ENCODE measurements around the gene TGFBR1.

TGFBR1 gene

DNA sequence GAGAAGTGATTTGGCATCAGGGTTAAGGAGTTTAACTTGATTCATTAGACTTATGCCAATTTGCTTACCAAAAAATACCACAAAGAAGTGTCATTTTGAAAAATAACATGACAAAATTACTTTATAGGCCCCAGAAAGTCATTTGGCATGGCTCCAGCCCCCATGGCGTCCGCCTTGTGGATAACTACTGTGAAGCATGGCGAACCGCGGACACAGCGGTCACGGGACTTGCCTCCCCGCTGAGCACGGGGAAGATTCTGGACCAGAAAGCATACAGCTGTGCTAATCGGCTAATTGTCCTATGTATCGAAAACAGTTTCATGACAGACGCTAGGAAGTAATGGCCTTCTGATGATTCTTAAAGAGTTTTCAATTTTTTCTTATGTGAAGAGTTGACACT, 35.4 kb upstream of the TGFBR1 start:
- H3K4me3 ChIP-seq (replicated peaks in 1 of 2; ENCODE audit: low read depth in 2 of 2, low read length in 2 of 2): no peak overlapping the region
- no peak for DNase-seq (ENCODE audit: low read depth in 2 of 2)
- TF ChIP-seq CTCF (IDR thresholded peaks at IDR 0.05; ENCODE audit: low read depth, low read length): no peak

DNA sequence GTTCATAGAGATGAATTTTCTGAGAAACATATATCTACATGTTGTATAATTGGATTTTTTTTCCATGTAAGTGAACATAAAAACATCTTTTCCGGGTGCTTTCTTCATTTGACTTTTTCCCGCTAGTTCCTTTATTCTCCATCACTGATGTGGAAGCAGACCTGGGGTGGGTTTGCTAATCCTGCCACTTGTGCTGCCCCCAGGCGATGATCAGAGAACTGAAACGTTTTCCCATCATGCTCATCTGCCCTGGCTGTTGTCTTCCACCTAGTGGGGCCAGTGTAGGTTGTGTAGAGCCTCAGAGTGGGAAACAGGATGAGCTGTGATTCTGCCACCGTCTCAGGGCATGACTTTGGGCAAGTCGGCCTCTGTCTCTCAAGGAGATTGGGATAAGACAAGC, 34.2 kb upstream of the TGFBR1 start:
- no peak for DNase-seq (ENCODE audit: low read depth in 2 of 2)
- no peak for TF ChIP-seq CTCF (IDR thresholded peaks at IDR 0.05; ENCODE audit: low read depth, low read length)
- no peak overlapping the region for H3K4me3 ChIP-seq (replicated peaks in 1 of 2; ENCODE audit: low read depth in 2 of 2, low read length in 2 of 2)

GRCh38 chr9:99071313-99072039, 33.4 kb upstream of the TGFBR1 start:
- H3K4me3 ChIP-seq (replicated peaks in 1 of 2; ENCODE audit: low read depth in 2 of 2, low read length in 2 of 2): no peak overlapping the region
- no peak for TF ChIP-seq CTCF (IDR thresholded peaks at IDR 0.05; ENCODE audit: low read depth, low read length)
- no peak for DNase-seq (ENCODE audit: low read depth in 2 of 2)

DNA sequence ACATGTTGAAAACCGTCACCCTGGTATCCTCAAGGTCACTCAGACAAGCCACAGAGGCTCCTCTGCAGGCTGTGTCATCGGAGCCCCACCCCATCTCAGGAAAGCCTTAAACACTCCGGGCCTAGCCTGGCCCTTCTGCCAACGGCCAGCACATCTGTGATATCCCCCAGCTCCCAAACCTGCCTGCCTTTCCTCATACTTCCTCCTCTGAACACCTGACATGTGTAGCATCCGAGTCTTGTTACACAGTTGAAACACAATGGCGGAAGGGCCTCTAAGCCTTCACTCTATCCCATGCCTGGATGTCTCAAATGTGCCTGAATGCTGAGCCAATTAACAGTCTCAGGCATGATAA, 32.9 kb upstream of the TGFBR1 start:
- TF ChIP-seq CTCF (IDR thresholded peaks at IDR 0.05; ENCODE audit: low read depth, low read length): no peak
- no peak for DNase-seq (ENCODE audit: low read depth in 2 of 2)
- no peak overlapping the region for H3K4me3 ChIP-seq (replicated peaks in 1 of 2; ENCODE audit: low read depth in 2 of 2, low read length in 2 of 2)

GRCh38 chr9:99073347-99073746, 31.6 kb upstream of the TGFBR1 start:
- no peak for TF ChIP-seq CTCF (IDR thresholded peaks at IDR 0.05; ENCODE audit: low read depth, low read length)
- no peak for DNase-seq (ENCODE audit: low read depth in 2 of 2)
- H3K4me3 ChIP-seq (replicated peaks in 1 of 2; ENCODE audit: low read depth in 2 of 2, low read length in 2 of 2): no peak overlapping the region

DNA sequence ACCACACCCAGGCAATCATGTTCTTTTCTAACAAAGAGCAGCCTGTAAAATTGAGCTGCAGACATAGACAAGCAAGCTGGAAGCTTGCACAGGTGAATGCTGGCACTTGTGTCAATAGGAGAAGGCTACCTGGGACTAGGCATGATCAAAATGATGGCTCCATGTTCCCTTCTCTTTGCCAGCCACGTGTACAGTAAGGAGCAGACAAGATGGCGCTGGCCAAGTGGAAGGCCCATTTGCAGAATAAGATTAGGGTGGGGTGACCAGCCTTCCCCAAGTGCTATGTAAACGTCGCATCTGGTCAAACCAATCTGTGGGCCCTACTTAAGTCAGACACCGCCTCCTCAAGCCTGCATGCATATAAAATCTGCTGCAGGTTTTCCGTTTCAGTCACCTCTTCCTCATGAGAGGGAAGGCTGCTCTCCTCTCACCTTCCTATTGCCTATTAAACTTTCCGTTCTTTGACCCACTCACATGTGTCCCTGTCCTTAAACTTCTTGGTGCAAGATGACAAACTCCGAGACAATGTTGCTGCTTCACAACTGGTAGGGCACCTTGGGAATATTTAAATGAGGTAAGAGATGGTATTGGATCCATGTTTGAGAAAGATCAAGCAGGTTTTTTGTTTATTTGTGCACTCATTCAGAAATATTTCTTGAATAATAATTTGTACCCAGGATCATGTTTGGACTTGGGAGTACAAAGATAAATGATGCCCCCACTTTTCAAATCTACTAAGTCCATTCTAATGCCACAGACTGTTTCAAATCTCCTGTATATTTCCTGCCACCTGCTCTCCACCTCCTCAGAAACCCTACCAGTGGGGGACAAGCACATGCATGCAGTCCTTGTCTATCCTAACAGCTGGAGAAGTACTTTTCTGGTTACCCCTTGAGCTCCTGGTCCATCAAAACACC, 30.7 kb upstream of the TGFBR1 start:
- no peak for DNase-seq (ENCODE audit: low read depth in 2 of 2)
- no peak for TF ChIP-seq CTCF (IDR thresholded peaks at IDR 0.05; ENCODE audit: low read depth, low read length)
- H3K4me3 ChIP-seq (replicated peaks in 1 of 2; ENCODE audit: low read depth in 2 of 2, low read length in 2 of 2): no peak overlapping the region
